ENCODE results near the gene IZUMO2. TPM values are rescaled to one million over a fixed set of nuclear protein-coding genes. Genes with fewer than 3 reads are reported as not detected.
"Not testable (repeated sequence)": the region's sequence is repeated elsewhere in the genome, so short reads cannot be mapped to it uniquely, and the experiment has no call there.

The IZUMO2 gene
- total RNA-seq, 1 donor from 2014 or later: not detected

DNA sequence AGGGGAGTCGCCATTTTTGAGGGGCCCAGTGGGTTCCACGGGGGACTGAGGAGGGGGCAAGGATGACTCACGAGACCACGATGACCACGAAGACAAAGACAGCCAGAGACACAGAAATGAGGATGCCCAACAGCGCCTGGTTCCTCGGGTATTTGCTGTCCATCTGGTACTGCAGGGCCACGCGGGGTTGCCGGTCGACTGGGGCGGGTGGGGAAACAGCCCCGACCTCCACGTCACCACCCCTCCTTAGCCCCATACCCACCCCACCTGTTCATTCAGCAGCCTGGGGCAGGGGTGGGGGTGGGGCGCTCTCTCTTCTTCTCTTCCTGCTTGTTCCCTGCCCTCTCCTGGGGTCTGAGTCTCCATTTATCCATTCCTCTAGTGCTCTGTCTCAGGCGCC is 8.6 kb downstream of the IZUMO2 start:
- Mint-ChIP-seq H3K27me3 (ENCODE audit: low read depth) (peaks cover 57% of the 10 kb centered on the region), H3K9me3 (no peaks in the 10 kb centered on the region), H3K36me3 (ENCODE audit: low read depth) (no peaks in the 10 kb centered on the region), H3K27ac (ENCODE audit: unreplicated experiment) (no peak overlapping the region), H3K4me3 (no peak overlapping the region), H3K4me1 (no peaks in the 10 kb centered on the region)
- TF ChIP-seq, protein P1, sequence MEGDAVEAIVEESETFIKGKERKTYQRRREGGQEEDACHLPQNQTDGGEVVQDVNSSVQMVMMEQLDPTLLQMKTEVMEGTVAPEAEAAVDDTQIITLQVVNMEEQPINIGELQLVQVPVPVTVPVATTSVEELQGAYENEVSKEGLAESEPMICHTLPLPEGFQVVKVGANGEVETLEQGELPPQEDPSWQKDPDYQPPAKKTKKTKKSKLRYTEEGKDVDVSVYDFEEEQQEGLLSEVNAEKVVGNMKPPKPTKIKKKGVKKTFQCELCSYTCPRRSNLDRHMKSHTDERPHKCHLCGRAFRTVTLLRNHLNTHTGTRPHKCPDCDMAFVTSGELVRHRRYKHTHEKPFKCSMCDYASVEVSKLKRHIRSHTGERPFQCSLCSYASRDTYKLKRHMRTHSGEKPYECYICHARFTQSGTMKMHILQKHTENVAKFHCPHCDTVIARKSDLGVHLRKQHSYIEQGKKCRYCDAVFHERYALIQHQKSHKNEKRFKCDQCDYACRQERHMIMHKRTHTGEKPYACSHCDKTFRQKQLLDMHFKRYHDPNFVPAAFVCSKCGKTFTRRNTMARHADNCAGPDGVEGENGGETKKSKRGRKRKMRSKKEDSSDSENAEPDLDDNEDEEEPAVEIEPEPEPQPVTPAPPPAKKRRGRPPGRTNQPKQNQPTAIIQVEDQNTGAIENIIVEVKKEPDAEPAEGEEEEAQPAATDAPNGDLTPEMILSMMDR (conservative IDR thresholded peaks at IDR 0.05): no peak
- DNase-seq (ENCODE audit: low read depth, low spot score): no peak

DNA sequence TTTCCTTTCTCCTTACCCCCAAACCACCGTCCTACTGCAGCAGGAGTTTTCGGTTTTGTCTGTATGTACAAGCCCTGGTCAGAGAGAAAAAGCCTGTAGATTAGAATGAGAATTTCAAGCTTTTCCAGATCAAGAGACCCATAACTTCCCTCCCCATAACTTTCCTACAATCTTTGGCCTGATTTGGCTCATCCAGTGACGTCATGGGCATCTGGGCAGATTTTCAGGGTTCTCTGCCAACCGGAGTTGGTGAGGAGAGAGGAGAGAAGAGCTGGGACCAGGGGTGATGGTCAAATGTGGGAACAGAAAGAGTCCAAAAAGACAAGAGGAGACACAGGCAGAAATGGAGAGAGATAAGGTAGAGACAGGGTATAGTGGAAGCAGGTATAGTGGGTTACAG is 10.5 kb downstream of the IZUMO2 start:
- TF ChIP-seq, protein P1 (conservative IDR thresholded peaks at IDR 0.05): no peak
- peaks cover 5% of the 10 kb centered on the region for H3K9me3 Mint-ChIP-seq
- peaks cover 4% of the 10 kb centered on the region for H3K4me1 Mint-ChIP-seq
- H3K4me3 Mint-ChIP-seq: no peak overlapping the region
- no peaks in the 10 kb centered on the region for H3K36me3 Mint-ChIP-seq (ENCODE audit: low read depth)
- no peak for DNase-seq (ENCODE audit: low read depth, low spot score)
- H3K27ac Mint-ChIP-seq (ENCODE audit: unreplicated experiment): no peak overlapping the region
- peaks cover 54% of the 10 kb centered on the region for H3K27me3 Mint-ChIP-seq (ENCODE audit: low read depth)

DNA sequence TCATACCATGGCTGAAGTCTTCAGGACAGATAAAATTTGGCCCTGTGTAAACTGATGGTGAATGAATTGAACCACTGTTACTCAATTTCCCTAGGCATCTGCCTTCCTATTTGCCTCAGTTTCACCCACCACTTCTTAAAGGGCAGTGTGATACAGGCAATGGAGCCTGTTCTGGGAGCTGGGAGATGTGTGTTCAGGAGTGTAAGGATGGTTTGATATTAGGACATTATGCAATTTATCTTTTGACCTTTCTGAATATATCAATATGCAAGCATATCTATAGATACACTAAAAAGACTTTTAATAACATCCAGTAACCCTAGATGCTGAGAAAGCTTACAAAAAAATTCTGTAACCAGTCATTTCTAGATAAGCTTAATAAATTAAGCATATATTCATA is 14.6 kb downstream of the IZUMO2 start:
- H3K4me1 Mint-ChIP-seq: peaks cover 9% of the 10 kb centered on the region
- H3K27ac Mint-ChIP-seq (ENCODE audit: unreplicated experiment): no peak overlapping the region
- no peaks in the 10 kb centered on the region for H3K36me3 Mint-ChIP-seq (ENCODE audit: low read depth)
- DNase-seq (ENCODE audit: low read depth, low spot score): no peak
- peaks cover 5% of the 10 kb centered on the region for H3K9me3 Mint-ChIP-seq
- H3K4me3 Mint-ChIP-seq: peak overlapping the region; percentile 85
- H3K27me3 Mint-ChIP-seq (ENCODE audit: low read depth): peaks cover 43% of the 10 kb centered on the region
- TF ChIP-seq, protein P1 (conservative IDR thresholded peaks at IDR 0.05): no peak

DNA sequence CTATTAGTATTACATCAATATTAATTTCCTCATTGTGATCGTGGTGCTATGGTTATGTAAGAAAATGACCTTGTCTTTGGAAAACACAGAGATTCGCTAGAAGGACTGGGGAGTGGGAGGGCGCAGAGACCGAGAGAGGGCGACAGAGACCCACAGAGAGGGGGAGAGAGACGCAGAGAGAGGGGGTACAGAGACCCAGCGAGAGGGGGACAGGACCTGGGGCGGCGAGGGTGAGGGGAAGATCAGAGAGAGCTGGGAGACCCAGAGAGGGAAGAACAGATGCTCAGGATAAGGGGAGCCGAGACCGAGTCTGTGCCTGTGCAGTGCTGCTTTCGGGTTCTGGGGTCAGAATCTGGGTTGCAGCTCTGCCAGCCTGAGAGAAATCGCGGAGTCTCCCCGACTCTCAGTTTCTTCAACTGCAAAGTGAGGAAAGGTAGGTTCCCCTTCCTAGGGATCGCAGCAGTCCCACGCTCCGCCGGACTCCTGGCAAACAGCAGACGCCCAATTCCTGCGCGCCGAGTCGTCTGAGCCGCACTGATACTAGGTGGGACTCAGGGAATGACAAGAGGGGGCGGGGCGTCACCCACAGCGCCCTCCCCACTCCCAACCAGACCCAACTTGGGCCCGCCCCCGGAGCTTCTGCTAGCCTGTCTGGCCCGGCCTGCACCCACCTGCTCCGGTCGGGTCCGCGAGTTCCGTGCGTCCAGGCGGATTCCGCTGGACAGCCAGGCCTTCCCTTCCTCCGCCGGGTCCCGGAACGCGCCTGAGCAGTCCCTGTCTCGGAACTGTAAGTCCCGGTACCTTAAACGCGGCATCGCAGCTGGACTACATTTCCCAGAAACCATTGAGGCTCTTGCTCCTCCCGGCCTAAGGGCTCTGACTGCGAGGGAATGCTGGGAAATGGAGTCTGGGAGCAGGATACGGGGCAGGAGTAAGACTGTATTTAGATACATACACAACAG is 15.3 kb downstream of the IZUMO2 start:
- Mint-ChIP-seq H3K4me1 (peaks cover 9% of the 10 kb centered on the region), H3K4me3 (peak overlapping the region; percentile 85), H3K9me3 (peaks cover 5% of the 10 kb centered on the region), H3K27ac (ENCODE audit: unreplicated experiment) (no peak overlapping the region), H3K36me3 (ENCODE audit: low read depth) (no peaks in the 10 kb centered on the region), H3K27me3 (ENCODE audit: low read depth) (peaks cover 37% of the 10 kb centered on the region)
- DNase-seq (ENCODE audit: low read depth, low spot score): peak; percentile 75
- TF ChIP-seq, protein P1 (conservative IDR thresholded peaks at IDR 0.05): peak; percentile 63

DNA sequence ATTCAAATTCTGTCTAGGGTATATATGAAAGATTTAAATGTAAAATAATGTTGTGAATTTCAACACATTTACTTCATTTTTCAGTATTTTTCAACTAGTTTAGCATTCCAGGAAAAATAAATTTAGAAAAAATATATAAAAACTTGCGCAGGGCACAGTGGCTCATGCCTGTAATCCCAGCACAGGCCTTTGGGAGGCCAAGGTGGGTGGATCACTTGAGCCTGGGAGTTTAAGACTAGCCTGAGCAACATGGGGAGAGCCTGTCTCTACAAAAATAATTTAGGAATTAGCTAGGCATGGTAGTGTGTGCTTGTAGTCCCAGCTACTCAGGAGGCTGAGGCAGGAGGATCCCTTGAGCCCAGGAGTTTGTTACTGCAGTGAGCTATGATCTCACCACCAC is 21.2 kb downstream of the IZUMO2 start:
- H3K27ac Mint-ChIP-seq (ENCODE audit: unreplicated experiment); H3K27me3 Mint-ChIP-seq (ENCODE audit: low read depth); H3K4me3 Mint-ChIP-seq; H3K4me1 Mint-ChIP-seq; H3K36me3 Mint-ChIP-seq (ENCODE audit: low read depth); H3K9me3 Mint-ChIP-seq; DNase-seq (ENCODE audit: low read depth, low spot score): not testable (repeated sequence)
- TF ChIP-seq, protein P1 (conservative IDR thresholded peaks at IDR 0.05): peak; percentile 36

Data from neural crest cell (in vitro differentiated cells).